Keratinocyte (primary cell): Measurements from ENCODE around the gene TAPT1. TPM values are rescaled to one million over a fixed set of nuclear protein-coding genes. Genes with fewer than 3 reads are reported as not detected.
"Not testable (repeated sequence)": the region's sequence is repeated elsewhere in the genome, so short reads cannot be mapped to it uniquely, and the experiment has no call there.

ENCODE experiments used
- DNase-seq: peaks from one replicate; pipeline ENCODE4 v3.0.0-alpha.2; 2011; ENCODE audit warnings: low read depth, missing footprints, low spot score
- FAIRE-seq: peaks from 2 replicates; lab custom pipeline; 2011; peaks lifted over from hg19 to GRCh38; lab: Jason Lieb, UNC
- H2AFZ ChIP-seq: 2 replicates; pipeline ENCODE4 v1.6.0; 2012; ENCODE audit warnings: low read length, control low read depth, inconsistent platforms; ENCODE audit not compliant: control insufficient read depth
- H3K27ac ChIP-seq: 2 replicates; pipeline ENCODE4 v1.5.1; 2011; ENCODE audit warnings: low read length; ENCODE audit not compliant: control insufficient read depth, insufficient read depth
- H3K27me3 ChIP-seq: 3 replicates; pipeline ENCODE4 v1.6.0; 2011; ENCODE audit warnings: low read length; ENCODE audit not compliant: control insufficient read depth, insufficient read depth; ENCODE audit errors: extremely low read depth
- H3K36me3 ChIP-seq, 2 experiments: 2 replicates in 1 of 2; 3 replicates in 1 of 2; pipeline ENCODE4 v1.5.1; 2011; ENCODE audit warnings: low read length in 2 of 2, mild to moderate bottlenecking in 1 of 2; ENCODE audit not compliant: control insufficient read depth in 2 of 2, insufficient read depth in 2 of 2; ENCODE audit errors: extremely low read depth in 1 of 2
- H3K4me1 ChIP-seq: 3 replicates; pipeline ENCODE4 v1.5.1; 2011; ENCODE audit warnings: low read length; ENCODE audit not compliant: control insufficient read depth, insufficient read depth; ENCODE audit errors: extremely low read depth
- H3K4me2 ChIP-seq: 3 replicates; pipeline ENCODE4 v1.6.0; 2011; ENCODE audit warnings: low read depth, low read length; ENCODE audit not compliant: control insufficient read depth, insufficient read depth; ENCODE audit errors: extremely low read depth
- H3K4me3 ChIP-seq, 3 experiments: fragments of 200-600 bp in 1 of 3; sonication (generic) in 1 of 3; 2 replicates in 2 of 3; 3 replicates in 1 of 3; pipeline ENCODE4 v1.5.1; 2011 to 2016; ENCODE audit warnings: low read length in 3 of 3, mild to moderate bottlenecking in 3 of 3, control low read depth in 2 of 3, inconsistent platforms in 1 of 3, low read depth in 1 of 3, mixed read lengths in 1 of 3, mixed run types in 1 of 3, moderate library complexity in 1 of 3; ENCODE audit not compliant: control insufficient read depth in 2 of 3, insufficient read depth in 2 of 3; ENCODE audit errors: extremely low read depth in 1 of 3
- H3K79me2 ChIP-seq: 2 replicates; pipeline ENCODE4 v1.6.0; 2012; ENCODE audit warnings: low read length; ENCODE audit not compliant: control insufficient read depth, insufficient read depth
- H3K9ac ChIP-seq: 3 replicates; pipeline ENCODE4 v1.6.0; 2011; ENCODE audit warnings: low read length; ENCODE audit not compliant: control insufficient read depth, insufficient read depth; ENCODE audit errors: extremely low read depth
- H3K9me1 ChIP-seq: 3 replicates; pipeline ENCODE4 v1.6.0; 2011; ENCODE audit warnings: low read length; ENCODE audit not compliant: control insufficient read depth, insufficient read depth; ENCODE audit errors: extremely low read depth
- H3K9me3 ChIP-seq: 2 replicates; pipeline ENCODE4 v1.5.1; 2012; ENCODE audit warnings: low read depth, low read length; ENCODE audit not compliant: control insufficient read depth
- H4K20me1 ChIP-seq: 3 replicates; pipeline ENCODE4 v1.6.0; 2011; ENCODE audit warnings: low read length; ENCODE audit not compliant: control insufficient read depth, insufficient read depth; ENCODE audit errors: extremely low read depth
- CTCF ChIP-seq, 3 experiments: IDR thresholded peaks in 1 of 3; conservative IDR thresholded peaks in 1 of 3; optimal IDR thresholded peaks in 1 of 3; 2 replicates in 2 of 3; 3 replicates in 1 of 3; pipeline versions ENCODE3 to v1.5.1; 2011; ENCODE audit warnings: low read length in 3 of 3, mild to moderate bottlenecking in 3 of 3, moderate library complexity in 2 of 3, control low read depth in 1 of 3, inconsistent platforms in 1 of 3; ENCODE audit not compliant: insufficient read depth in 2 of 3; ENCODE audit errors: extremely low read depth in 1 of 3
- EZH2 ChIP-seq: IDR thresholded peaks from one replicate; pipeline ENCODE4 v1.6.1; 2012; ENCODE audit warnings: inconsistent platforms, mild to moderate bottlenecking, low read length, moderate library complexity
- dilution Hi-C: fragments of 300-500 bp; cut with MboI; formaldehyde crosslinking; loops from one replicate; pipeline ENCODE4 v1.7.0; 2020; ENCODE audit warnings: low sequenced_read_pairs; ENCODE audit not compliant: extremely low pct_ligation_motif_present
- polyA plus RNA-seq, 5 experiments: library from polyadenylated mRNA; depleted of rRNA in 3 of 5; stranded (reverse) in 3 of 5; stranded (forward) in 1 of 5; unstranded in 1 of 5; fragments of >200 nt; gene quantifications; 1 replicate in 1 of 5; 2 replicates in 3 of 5; 3 replicates in 1 of 5; pipeline versions ENCODE4 v1.2.1 to v1.2.3, GENCODE V29; 2011 to 2012; ENCODE audit warnings: missing spikeins in 2 of 5, low read depth in 1 of 5, low replicate concordance in 1 of 5

Gene TAPT1
- polyA plus RNA-seq, 1 donor (not counting 4 experiments of a cell fraction or from before 2014, with no cell fraction given) = 10.7 TPM

- DNase-seq = no peak
- H3K4me1 ChIP-seq = peaks cover 27% of the 10 kb centered on the region
- H3K27me3 ChIP-seq = no peaks in the 10 kb centered on the region
- H3K9ac ChIP-seq = peak overlapping the region; percentile 55
- TF ChIP-seq EZH2 = no peak
- peak in 2 of 3 experiments; percentile 14 to 22 for TF ChIP-seq CTCF (optimal IDR thresholded peaks at IDR 0.05 in 1 of 3, IDR thresholded peaks at IDR 0.05 in 1 of 3, conservative IDR thresholded peaks at IDR 0.05 in 1 of 3; ENCODE audit: extremely low read depth in 1 of 3, insufficient read depth in 2 of 3, low read length in 3 of 3)
- no peaks in the 10 kb centered on the region for H3K9me1 ChIP-seq
- H4K20me1 ChIP-seq = no peaks in the 10 kb centered on the region
- peak overlapping the region in 2 of 3 experiments; percentile 41 to 64 for H3K4me3 ChIP-seq
- H3K9me3 ChIP-seq = no peaks in the 10 kb centered on the region
- H3K36me3 ChIP-seq = no peaks in the 10 kb centered on the region
- peak overlapping the region; percentile 81 for H3K27ac ChIP-seq
- FAIRE-seq = peak; percentile 26
- dilution Hi-C loops = no loop called here
- no peaks in the 10 kb centered on the region for H3K79me2 ChIP-seq
- peak overlapping the region; percentile 70 for H3K4me2 ChIP-seq
- H2AFZ ChIP-seq = peak overlapping the region; percentile 84
These were observed 44.4 kb upstream of the TAPT1 start for GRCh38 chr4:16270454-16271328.

GRCh38 chr4:16269742-16270453, 43.6 kb upstream of the TAPT1 start:
- H3K4me3 ChIP-seq, H3K79me2 ChIP-seq, H3K9me3 ChIP-seq, dilution Hi-C loops, H3K27me3 ChIP-seq, H3K9me1 ChIP-seq, H3K36me3 ChIP-seq, H4K20me1 ChIP-seq: not testable (repeated sequence)
- peak overlapping the region; percentile 70 for H3K4me2 ChIP-seq
- H3K4me1 ChIP-seq = peaks cover 27% of the 10 kb centered on the region
- peak overlapping the region; percentile 81 for H3K27ac ChIP-seq
- DNase-seq (peak; percentile 79), FAIRE-seq (peak; percentile 97)
- peak overlapping the region; percentile 55 for H3K9ac ChIP-seq
- peak overlapping the region; percentile 84 for H2AFZ ChIP-seq
